ENCODE measurements around the gene NME3.

Gene NME3

DNA sequence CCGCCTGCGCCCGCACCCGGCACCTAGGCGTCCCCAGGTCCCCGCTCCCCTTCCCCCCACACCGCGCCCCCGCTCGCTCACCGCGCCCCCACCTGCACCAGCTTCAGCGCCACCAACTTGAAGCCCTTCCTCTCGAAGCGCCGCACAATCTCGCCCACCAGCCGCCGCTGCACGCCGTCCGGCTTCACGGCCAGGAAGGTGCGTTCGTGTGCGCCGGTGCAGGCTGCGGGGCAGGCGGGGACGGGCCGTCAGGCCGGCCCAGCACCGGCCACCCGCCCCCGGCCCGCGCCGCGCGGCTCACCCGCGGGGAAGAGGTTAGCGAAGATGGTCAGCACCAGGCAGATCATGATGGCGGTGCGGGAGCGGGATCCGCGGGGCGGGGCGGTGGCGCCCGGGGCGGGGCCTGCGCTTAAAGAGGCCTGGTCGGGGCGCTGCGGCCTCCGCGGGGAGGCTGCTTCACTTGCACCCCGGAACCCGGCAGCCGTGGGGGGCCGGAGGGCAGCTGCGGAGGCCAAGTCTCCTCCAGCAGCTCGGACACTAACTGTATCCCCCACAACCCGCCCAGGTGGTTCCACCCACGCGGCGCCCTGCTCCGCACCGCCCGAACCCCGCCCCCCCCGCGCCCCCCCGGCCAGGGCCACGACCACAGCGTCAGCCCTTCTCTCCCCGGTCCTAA lies at the start of gene NME3:
NME3 (minus strand) TSS at position 356 of the 676 bp plus-strand sequence; CDS start at position 347, 9 bp downstream.
- TF ChIP-seq, protein P1, sequence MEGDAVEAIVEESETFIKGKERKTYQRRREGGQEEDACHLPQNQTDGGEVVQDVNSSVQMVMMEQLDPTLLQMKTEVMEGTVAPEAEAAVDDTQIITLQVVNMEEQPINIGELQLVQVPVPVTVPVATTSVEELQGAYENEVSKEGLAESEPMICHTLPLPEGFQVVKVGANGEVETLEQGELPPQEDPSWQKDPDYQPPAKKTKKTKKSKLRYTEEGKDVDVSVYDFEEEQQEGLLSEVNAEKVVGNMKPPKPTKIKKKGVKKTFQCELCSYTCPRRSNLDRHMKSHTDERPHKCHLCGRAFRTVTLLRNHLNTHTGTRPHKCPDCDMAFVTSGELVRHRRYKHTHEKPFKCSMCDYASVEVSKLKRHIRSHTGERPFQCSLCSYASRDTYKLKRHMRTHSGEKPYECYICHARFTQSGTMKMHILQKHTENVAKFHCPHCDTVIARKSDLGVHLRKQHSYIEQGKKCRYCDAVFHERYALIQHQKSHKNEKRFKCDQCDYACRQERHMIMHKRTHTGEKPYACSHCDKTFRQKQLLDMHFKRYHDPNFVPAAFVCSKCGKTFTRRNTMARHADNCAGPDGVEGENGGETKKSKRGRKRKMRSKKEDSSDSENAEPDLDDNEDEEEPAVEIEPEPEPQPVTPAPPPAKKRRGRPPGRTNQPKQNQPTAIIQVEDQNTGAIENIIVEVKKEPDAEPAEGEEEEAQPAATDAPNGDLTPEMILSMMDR (IDR thresholded peaks at IDR 0.05): no peak

DNA sequence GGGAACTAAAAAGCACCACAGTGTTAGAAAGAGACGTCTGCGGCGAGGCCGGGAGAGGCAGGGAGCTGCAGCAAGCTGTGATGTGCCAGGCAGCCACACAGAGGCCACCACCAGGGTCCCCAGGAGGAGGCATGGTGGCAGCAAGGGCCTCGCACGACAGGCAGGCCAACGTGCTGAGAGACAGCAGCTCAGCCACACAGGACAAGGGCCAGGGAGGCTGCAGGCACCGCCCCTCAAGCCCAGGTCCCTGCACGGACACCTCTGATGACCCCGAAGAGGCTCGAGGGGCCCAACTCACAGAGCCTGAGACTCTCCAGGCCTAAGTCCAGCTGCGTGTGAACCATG lies 49.6 kb upstream of the NME3 start:
- TF ChIP-seq, protein P1 (IDR thresholded peaks at IDR 0.05): no peak

DNA sequence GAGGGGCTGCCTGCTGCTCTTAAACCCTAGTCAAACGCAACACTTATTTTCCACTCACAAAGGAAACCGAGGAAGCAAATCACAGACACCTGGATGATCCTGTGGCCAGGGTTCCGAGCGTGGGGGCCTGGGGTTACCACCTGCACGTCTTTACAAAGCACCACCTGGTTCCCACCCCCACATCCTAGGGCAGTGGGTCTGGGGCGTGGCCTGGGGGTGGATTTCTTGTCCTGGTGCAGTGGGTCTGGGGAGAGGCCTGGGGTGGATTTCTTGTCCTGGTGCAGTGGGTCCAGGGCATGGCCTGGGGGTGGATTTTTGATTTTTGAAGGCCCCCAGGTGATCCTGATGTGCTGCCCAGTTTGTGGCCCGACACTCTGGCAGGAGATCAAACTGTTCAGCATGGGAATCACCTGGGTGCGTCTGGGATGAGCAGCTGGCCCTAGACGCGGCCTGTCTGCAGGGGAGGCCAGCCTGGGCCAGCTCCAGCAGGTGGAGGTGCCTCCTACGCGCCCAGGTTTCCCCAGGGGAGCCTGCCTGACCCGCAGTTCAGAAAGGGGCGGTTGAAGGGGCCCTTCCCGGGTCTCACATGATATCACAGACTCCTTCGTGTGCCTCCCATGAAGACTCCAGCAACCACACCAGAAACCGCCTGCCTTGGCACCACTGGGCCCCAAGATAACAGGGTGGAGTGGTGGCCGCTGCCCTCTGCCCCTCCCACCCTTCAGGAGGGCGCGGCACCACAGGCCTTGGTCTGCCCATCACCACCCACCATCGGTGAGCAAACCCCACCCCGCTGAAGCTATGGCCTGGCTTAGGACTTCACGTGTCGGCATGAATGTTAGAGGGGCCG lies 49.0 kb upstream of the NME3 start:
- TF ChIP-seq, protein P1 (IDR thresholded peaks at IDR 0.05): no peak

DNA sequence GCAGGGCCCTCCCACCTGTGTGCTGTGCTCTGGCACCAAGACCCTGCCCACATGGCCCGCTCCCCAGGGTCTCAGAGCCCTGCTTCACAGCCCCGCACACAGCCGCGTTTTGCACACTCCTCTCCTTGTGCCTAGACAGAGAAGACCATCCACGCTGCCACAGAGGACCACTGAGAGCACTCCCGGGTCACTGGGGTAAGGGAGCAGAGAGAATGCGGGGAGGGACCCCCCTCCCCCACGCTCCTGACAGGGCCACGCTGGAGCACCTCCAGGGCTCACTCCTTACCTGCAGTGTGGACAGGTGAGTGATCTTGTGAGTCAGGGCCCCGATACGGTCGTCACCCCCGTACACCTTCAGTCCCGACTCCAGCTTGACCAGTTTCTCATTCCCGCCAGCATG lies 48.3 kb upstream of the NME3 start:
- TF ChIP-seq, protein P1 (IDR thresholded peaks at IDR 0.05): no peak

DNA sequence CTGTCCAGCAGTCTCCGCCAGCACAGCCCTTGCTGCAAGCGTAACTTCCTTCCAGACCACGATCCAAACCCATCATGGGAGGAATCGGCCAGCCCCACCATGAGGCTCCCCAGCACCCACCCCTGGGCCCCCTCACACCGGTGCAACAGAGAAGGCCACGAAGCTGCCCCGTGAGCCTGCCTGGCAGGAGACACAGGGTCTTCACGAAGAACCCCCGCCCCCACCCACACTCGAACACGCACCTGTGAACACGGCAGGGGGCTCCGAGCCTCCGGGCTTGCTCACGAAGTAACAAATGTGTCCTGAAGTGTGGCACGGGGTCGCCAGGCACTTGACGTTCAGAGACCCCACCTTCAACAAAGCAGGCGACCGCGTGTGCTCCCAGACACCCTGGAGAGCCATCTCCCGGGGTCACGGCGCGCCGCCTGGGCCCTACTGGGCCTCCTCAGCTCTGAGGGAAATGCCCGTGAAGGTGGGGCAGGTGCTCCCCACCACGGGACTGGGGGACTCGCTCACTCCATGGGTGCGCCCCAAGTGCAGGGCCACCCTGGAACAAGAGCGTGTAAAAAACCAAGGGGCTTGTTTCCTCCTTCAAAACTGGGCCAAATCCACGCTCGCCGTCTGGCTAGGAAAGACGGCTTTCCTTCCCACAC lies 47.7 kb upstream of the NME3 start:
- TF ChIP-seq, protein P1 (IDR thresholded peaks at IDR 0.05): no peak

DNA sequence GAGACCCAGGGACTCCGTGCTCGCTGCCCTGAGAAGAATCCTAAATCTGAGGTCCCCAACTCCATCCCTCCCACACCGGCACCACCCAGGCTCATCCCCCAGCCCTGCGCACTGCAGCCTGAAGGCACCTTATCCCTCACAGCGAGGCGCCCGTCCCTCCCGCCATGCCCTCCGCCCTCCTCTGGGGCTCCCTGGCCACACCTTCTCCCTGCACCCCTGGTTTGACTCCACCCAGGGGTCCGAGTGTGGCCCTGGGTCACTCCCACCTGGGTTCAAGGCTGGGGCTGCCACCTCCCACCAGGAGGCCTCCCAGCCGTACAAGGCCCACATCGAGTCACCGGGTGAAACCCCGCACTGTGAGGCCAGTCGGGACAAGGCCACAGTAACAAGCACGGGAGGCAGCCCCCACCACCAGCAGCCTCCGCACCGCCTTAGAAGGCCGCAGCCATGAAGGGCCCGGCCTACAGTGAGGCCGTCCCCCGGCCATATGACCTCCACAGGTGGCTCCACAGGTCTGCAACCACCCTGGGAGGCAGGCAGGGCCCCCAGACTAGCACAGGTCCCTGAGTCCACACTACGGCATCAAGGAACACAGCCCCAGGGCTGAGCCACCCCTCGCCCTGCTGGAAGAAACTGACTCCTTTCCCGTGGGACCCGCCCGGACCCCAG lies 47.0 kb upstream of the NME3 start:
- TF ChIP-seq, protein P1 (IDR thresholded peaks at IDR 0.05): no peak

DNA sequence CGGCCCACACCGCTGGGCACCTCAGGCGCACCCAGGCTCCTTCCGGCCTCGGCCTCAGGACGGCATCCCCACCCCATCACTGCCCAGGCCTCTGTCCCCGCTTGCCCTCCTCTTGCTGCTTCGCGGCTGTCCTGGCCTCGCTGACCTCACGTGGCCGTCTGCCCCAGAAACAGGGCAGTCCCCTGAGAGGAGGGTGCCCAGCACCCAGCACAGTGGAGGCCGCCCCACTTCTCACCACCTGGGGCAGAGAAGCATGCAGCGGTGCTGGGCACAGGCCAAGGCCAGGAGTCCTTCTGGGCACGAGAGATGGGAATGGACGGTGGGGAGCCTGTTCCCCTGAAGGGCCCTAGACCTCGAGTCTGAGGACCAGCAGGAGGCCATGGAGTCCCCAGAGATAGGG lies 46.4 kb upstream of the NME3 start:
- TF ChIP-seq, protein P1 (IDR thresholded peaks at IDR 0.05): no peak
